MM.1S (cell line): ENCODE measurements around the gene PPP1R7.

Experiments used
- CTCF ChIP-seq: fragments of 300-600 bp; sonication (generic); IDR thresholded peaks from 2 replicates; pipeline ENCODE4 v1.5.1; 2016; ENCODE audit warnings: antibody characterized with exemption, low read length, mixed read lengths
- EZH2 ChIP-seq: fragments of 300-600 bp; sonication (generic); optimal IDR thresholded peaks from 2 replicates; pipeline ENCODE3; 2017; ENCODE audit warnings: low read depth, mild to moderate bottlenecking, antibody characterized with exemption, low read length, mixed read lengths
- EZH2phosphoT487 ChIP-seq: fragments of 300-600 bp; sonication (generic); IDR thresholded peaks from 2 replicates; pipeline ENCODE4 v1.6.1; 2018; ENCODE audit warnings: antibody characterized with exemption, low read length

GRCh38 chr2:241123816-241124536, 26.3 kb upstream of the PPP1R7 start:
- TF ChIP-seq CTCF = no peak
- no peak for TF ChIP-seq EZH2
- TF ChIP-seq EZH2phosphoT487 = no peak
